LHCN-M2 (cell line): Measurements from ENCODE around the gene CLIC1. TPM values are rescaled to one million over a fixed set of nuclear protein-coding genes. Genes with fewer than 3 reads are reported as not detected.

ENCODE experiments used
- DNase-seq: peaks from one replicate; pipeline ENCODE4 v3.0.0-alpha.2; 2012; ENCODE audit warnings: low read depth
- total RNA-seq: library from RNA; depleted of rRNA; stranded (reverse); fragments of >200 nt; gene quantifications from 2 replicates; pipeline ENCODE4 v1.2.3, GENCODE V29; 2014

Gene CLIC1
- total RNA-seq, 1 experiment from 2014 or later = 771 TPM

GRCh38 chr6:31768363-31769257 lies 32.3 kb upstream of the CLIC1 start:
- no peak for DNase-seq

GRCh38 chr6:31767096-31767645 lies 30.8 kb upstream of the CLIC1 start:
- DNase-seq = no peak

- no peak for DNase-seq
Measured at GRCh38 chr6:31765910-31766794, 29.8 kb upstream of the CLIC1 start.

GRCh38 chr6:31765559-31765909 lies 29.2 kb upstream of the CLIC1 start:
- DNase-seq = no peak

- DNase-seq = no peak
Measured at GRCh38 chr6:31764198-31764597, 27.9 kb upstream of the CLIC1 start.

GRCh38 chr6:31763619-31763940 lies 27.2 kb upstream of the CLIC1 start:
- peak; percentile 78 for DNase-seq

- no peak for DNase-seq
Measured at GRCh38 chr6:31762878-31763618, 26.7 kb upstream of the CLIC1 start.

- no peak for DNase-seq
Measured at GRCh38 chr6:31762356-31762755, 26.0 kb upstream of the CLIC1 start, which contains the start of gene SAPCD1. SAPCD1 (plus strand) TSS chr6:31762656; CDS start chr6:31763055, 399 bp downstream.

- no peak for DNase-seq
Measured at GRCh38 chr6:31761343-31761742, 25.0 kb upstream of the CLIC1 start.

GRCh38 chr6:31760790-31761189 lies 24.5 kb upstream of the CLIC1 start:
- no peak for DNase-seq

- DNase-seq = no peak
Measured at GRCh38 chr6:31758281-31758680, 22.0 kb upstream of the CLIC1 start.

- peak; percentile 83 for DNase-seq
Measured at GRCh38 chr6:31752739-31753319, 16.5 kb upstream of the CLIC1 start.

GRCh38 chr6:31750411-31751022 lies 14.2 kb upstream of the CLIC1 start:
- no peak for DNase-seq

- no peak for DNase-seq
Measured at GRCh38 chr6:31749301-31750036, 13.1 kb upstream of the CLIC1 start.

GRCh38 chr6:31744422-31744821 lies 8.1 kb upstream of the CLIC1 start:
- DNase-seq = no peak

- no peak for DNase-seq
Measured at GRCh38 chr6:31742894-31743293, 6.6 kb upstream of the CLIC1 start.

- DNase-seq = no peak
Measured at GRCh38 chr6:31741815-31742214, 5.5 kb upstream of the CLIC1 start.

- no peak for DNase-seq
Measured at GRCh38 chr6:31740397-31741223, 4.3 kb upstream of the CLIC1 start.
